ENCODE measurements around the gene ARAP3. TPM values are rescaled to one million over a fixed set of nuclear protein-coding genes. Genes with fewer than 3 reads are reported as not detected.
A peak's percentile ranks its signal among the peaks of the same experiment; 100 is the strongest.

Gene ARAP3
- total RNA-seq, 2 donors from 2014 or later, result 5.6 to 12.5 TPM

- H3K27me3 ChIP-seq, result no peaks in the 10 kb centered on the region
- no peaks in the 10 kb centered on the region for H3K9me3 ChIP-seq
- peak; percentile 68 for DNase-seq (ENCODE audit: low spot score)
- H3K4me1 ChIP-seq, result peaks cover 0 to 34% of the 10 kb centered on the region in 2 donors
- no peak for TF ChIP-seq CTCF (IDR thresholded peaks at IDR 0.05)
- peak overlapping the region; percentile 44 to 60 for H3K4me3 ChIP-seq
- peaks cover 4% of the 10 kb centered on the region for H3K36me3 ChIP-seq
- H3K27ac ChIP-seq, result peak overlapping the region; percentile 17 to 84
These were observed 1.3 kb downstream of the ARAP3 start for GRCh38 chr5:141680751-141681201.

DNA sequence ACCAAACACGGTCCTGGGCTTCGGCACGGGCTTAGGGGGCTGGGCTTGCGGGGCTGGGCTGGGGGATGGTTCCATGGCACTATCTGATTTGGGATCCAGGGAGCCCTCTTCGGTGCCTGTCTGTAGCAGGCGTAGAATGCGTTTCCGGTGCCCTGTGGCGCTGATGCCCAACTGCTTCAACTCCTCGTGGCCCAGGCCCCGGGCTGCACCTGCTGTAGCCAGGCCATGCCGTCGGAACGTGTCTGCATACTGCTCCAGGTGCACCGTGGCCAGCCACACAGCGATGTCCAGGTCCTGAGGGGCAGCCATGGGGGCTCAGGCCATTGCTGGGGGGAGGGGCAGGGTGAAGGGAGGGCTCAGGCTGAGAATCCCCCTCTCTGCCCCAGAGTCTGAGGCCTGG, 1.9 kb downstream of the ARAP3 start:
- Histone ChIP-seq H3K4me1 (peaks cover 0 to 34% of the 10 kb centered on the region in 2 donors), H3K4me3 (peak overlapping the region in 1 of 2 donors; percentile 60), H3K36me3 (peaks cover 4% of the 10 kb centered on the region), H3K27ac (peak overlapping the region in 1 of 2 donors; percentile 17), H3K9me3 (no peaks in the 10 kb centered on the region), H3K27me3 (no peaks in the 10 kb centered on the region)
- no peak for TF ChIP-seq CTCF (IDR thresholded peaks at IDR 0.05)
- DNase-seq (ENCODE audit: low spot score), result no peak

- Histone ChIP-seq H3K4me1 (peaks cover 0 to 20% of the 10 kb centered on the region in 2 donors), H3K4me3 (no peak overlapping the region), H3K27me3 (no peaks in the 10 kb centered on the region), H3K36me3 (peaks cover 5% of the 10 kb centered on the region), H3K27ac (no peak overlapping the region), H3K9me3 (no peaks in the 10 kb centered on the region)
- DNase-seq (ENCODE audit: low spot score), result no peak
- TF ChIP-seq CTCF (IDR thresholded peaks at IDR 0.05), result no peak
These were observed 4.6 kb downstream of the ARAP3 start for GRCh38 chr5:141677415-141677814.

DNA sequence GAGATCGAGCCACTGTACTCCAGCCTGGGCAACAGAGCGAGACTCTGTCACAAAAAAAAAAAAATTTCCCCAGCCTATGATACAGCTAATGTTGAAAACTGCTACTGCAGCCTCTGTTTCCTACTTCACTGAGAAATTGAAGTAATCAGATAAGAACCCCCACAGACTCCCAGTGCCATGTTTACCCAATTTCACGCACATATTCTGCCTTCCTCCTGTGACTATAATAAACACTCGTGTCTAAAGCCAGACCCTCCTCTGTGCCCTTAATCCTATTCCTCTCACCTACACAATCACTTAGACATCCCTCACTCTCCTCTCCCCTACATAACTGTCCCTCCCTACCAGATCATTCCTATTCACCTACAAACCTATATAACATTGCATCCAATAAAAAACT, 6.4 kb downstream of the ARAP3 start:
- no peak for DNase-seq (ENCODE audit: low spot score)
- no peak overlapping the region for H3K27ac ChIP-seq
- no peak for TF ChIP-seq CTCF (IDR thresholded peaks at IDR 0.05)
- peaks cover 0 to 5% of the 10 kb centered on the region in 2 donors for H3K4me1 ChIP-seq
- H3K4me3 ChIP-seq, result no peak overlapping the region
- peaks cover 9% of the 10 kb centered on the region for H3K36me3 ChIP-seq
- H3K9me3 ChIP-seq, result no peaks in the 10 kb centered on the region
- no peaks in the 10 kb centered on the region for H3K27me3 ChIP-seq

GRCh38 chr5:141674747-141675146, 7.3 kb downstream of the ARAP3 start:
- TF ChIP-seq CTCF (IDR thresholded peaks at IDR 0.05), result no peak
- DNase-seq (ENCODE audit: low spot score), result no peak

More at GRCh38 chr5:141674747-141675146, 7.3 kb downstream of the ARAP3 start:
- Histone ChIP-seq H3K9me3 (no peaks in the 10 kb centered on the region), H3K27me3 (no peaks in the 10 kb centered on the region), H3K27ac (no peak overlapping the region), H3K4me3 (no peak overlapping the region), H3K36me3 (peaks cover 9% of the 10 kb centered on the region), H3K4me1 (no peaks in the 10 kb centered on the region)
